T-cell (primary cell): ENCODE results near the gene EFCC1. TPM values are rescaled to one million over a fixed set of nuclear protein-coding genes. Genes with fewer than 3 reads are reported as not detected.
A peak's percentile ranks its signal among the peaks of the same experiment; 100 is the strongest.

Experiments
- ATAC-seq, 4 experiments: fragments of 200-7000 bp in 3 of 4; fragments of 150-1000 bp in 1 of 4; cut with Tn5 transposase; replicated peaks in 1 of 4; 1 replicate in 3 of 4; 2 replicates in 1 of 4; pipeline ENCODE4 v1.10.0; 2021; ENCODE audit warnings: moderate library complexity in 3 of 4, mild to moderate bottlenecking in 2 of 4, moderate number of reproducible peaks in 1 of 4
- CTCF ChIA-PET, 2 donors: fragments of 300-600 bp; sonication (Branson Sonifier 250); formaldehyde crosslinking; loops; one replicate each; lab custom pipeline; 2022; ENCODE audit warnings: antibody characterized with exemption in 2 of 2; lab: Charles Lee
- POLR2A ChIA-PET, 2 donors: fragments of 300-600 bp; sonication (Branson Sonifier 250); formaldehyde crosslinking; loops; one replicate each; lab custom pipeline; 2022; ENCODE audit warnings: antibody characterized with exemption in 2 of 2; lab: Charles Lee
- DNase-seq, 35 experiments: peaks; one replicate each; pipeline versions ENCODE4 v3.0.0 to v3.0.0-alpha.2; 2013 to 2023
- H3K27ac ChIP-seq: one replicate; pipeline ENCODE4 v1.5.1; 2013; ENCODE audit warnings: low read length
- H3K27me3 ChIP-seq, 2 experiments: replicated peaks in 1 of 2; 1 replicate in 1 of 2; 2 replicates in 1 of 2; pipeline versions ENCODE4 v1.6.1 to v1.7.0; 2013; ENCODE audit warnings: low read length in 1 of 2, mixed read lengths in 1 of 2; ENCODE audit not compliant: control insufficient read depth in 2 of 2, insufficient read depth in 2 of 2; ENCODE audit errors: extremely low read depth in 1 of 2
- H3K36me3 ChIP-seq, 2 donors: 1 replicate in 1 of 2; 2 replicates in 1 of 2; pipeline versions ENCODE4 v1.6.1 to v1.7.0; 2013; ENCODE audit warnings: low read length in 1 of 2; ENCODE audit not compliant: control insufficient read depth in 2 of 2, insufficient read depth in 1 of 2; ENCODE audit errors: extremely low read depth in 1 of 2
- H3K4me1 ChIP-seq, 2 experiments: 1 replicate in 1 of 2; 2 replicates in 1 of 2; pipeline versions ENCODE4 v1.6.1 to v1.7.0; 2013; ENCODE audit warnings: low read length in 2 of 2, mixed read lengths in 1 of 2; ENCODE audit not compliant: insufficient read depth in 2 of 2, control insufficient read depth in 1 of 2; ENCODE audit errors: extremely low read depth in 1 of 2
- H3K4me3 ChIP-seq, 2 donors: 1 replicate in 1 of 2; 2 replicates in 1 of 2; pipeline versions ENCODE4 v1.5.1 to v1.7.0; 2013; ENCODE audit warnings: mild to moderate bottlenecking in 2 of 2, low read length in 1 of 2, moderate library complexity in 1 of 2; ENCODE audit not compliant: control insufficient read depth in 1 of 2; ENCODE audit errors: extremely low read depth in 1 of 2
- H3K9me3 ChIP-seq: 2 replicates; pipeline ENCODE4 v1.7.0; 2013
- H3K27ac Mint-ChIP-seq, 2 donors: one replicate each; pipeline ENCODE4 v1.8.0; 2020 to 2021; ENCODE audit warnings: mild to moderate bottlenecking in 2 of 2, mixed read lengths in 2 of 2
- H3K27me3 Mint-ChIP-seq, 2 donors: one replicate each; pipeline ENCODE4 v1.8.0; 2021 to 2022; ENCODE audit warnings: mixed read lengths in 2 of 2
- H3K36me3 Mint-ChIP-seq: one replicate; pipeline ENCODE4 v1.8.0; 2021; ENCODE audit warnings: mixed read lengths
- H3K4me1 Mint-ChIP-seq, 3 donors: one replicate each; pipeline ENCODE4 v1.8.0; 2020 to 2022; ENCODE audit warnings: mixed read lengths in 3 of 3, mild to moderate bottlenecking in 1 of 3
- H3K4me3 Mint-ChIP-seq, 3 donors: one replicate each; pipeline ENCODE4 v1.8.0; 2020 to 2022; ENCODE audit warnings: mild to moderate bottlenecking in 3 of 3, mixed read lengths in 3 of 3, moderate library complexity in 3 of 3
- H3K9me3 Mint-ChIP-seq, 3 donors: one replicate each; pipeline ENCODE4 v1.8.0; 2020 to 2022; ENCODE audit warnings: mixed read lengths in 3 of 3
- WGBS: methylation state at CpG from one replicate; pipeline ENCODE4 v1.1.5; 2013; ENCODE audit warnings: missing lambda C conversion rate; ENCODE audit not compliant: insufficient coverage; 5-methylcytosine and 5-hydroxymethylcytosine counted together
- total RNA-seq, 35 experiments: library from RNA in 6 of 35; stranded (reverse) in 6 of 35; fragments of 120-200 nt in 1 of 35; gene quantifications; one replicate each; pipeline versions ENCODE4 v1.2.1 to v1.2.4 and lab custom pipeline; 2013 to 2026

The EFCC1 gene
- total RNA-seq, 5 donors from 2014 or later (not counting 1 experiment from before 2014, with no cell fraction given), result 0.20 to 0.43 (median 0.30) TPM

DNA sequence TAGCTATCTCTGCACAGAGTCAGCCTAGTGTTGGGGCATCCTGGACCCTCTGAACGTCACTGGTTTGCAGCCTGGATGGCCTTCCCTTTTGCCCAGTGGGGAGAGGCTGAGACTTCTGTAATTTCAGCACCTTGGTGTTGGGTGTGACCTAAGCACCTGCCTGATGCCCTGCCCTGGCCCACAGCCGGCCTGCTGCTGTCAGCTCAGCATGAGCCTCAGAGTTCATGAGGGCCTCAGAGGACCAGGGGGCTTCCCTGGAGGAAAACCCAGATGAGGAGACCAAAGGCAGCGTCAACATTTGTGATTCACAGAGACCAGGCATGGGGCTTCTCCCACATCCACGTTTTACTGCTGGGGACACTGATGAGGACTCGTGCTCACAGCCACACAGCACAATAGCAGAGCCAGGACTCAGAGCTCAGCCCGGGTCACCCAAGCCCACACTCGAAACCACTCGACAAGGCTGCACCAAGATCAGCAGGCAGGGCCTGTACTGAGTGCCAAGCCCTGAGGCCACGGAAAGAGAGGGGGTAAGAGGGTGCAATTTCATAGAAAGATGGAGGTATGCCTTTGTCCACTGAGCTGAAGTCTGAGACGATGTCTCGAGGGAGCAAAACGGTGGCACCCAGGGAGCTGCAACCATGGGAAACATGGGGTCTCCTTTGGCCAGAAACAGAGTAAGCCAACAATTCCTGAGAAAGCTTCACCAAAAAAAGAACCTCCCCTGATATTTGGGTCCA lies 49.6 kb downstream of the EFCC1 start:
- no peak overlapping the region for H3K27ac ChIP-seq
- ChIA-PET POLR2A (no interaction called here), CTCF (interaction anchor here (0.6 to 4.4 kb wide), 9 partner anchors 14 to 195 kb away, joined by 3 to 38 read pairs (median 6); partner anchors contain the start of gene CFAP92 (in 1 of the 2))
- Mint-ChIP-seq H3K27ac (no peak overlapping the region), H3K4me3 (no peak overlapping the region), H3K27me3 (no peaks in the 10 kb centered on the region), H3K9me3 (peaks cover 5 to 6% (median 5%) of the 10 kb centered on the region in 3 donors), H3K4me1 (peaks cover 5 to 12% (median 7%) of the 10 kb centered on the region in 3 donors), H3K36me3 (no peaks in the 10 kb centered on the region)
- H3K36me3 ChIP-seq, result no peaks in the 10 kb centered on the region
- no peak overlapping the region for H3K4me3 ChIP-seq
- DNase-seq, result no peak
- peaks cover 3% of the 10 kb centered on the region for H3K9me3 ChIP-seq
- H3K4me1 ChIP-seq, result peaks cover 0 to 9% of the 10 kb centered on the region in 2 experiments
- 89% methylated on average over 12 of the region's 12 CpGs for WGBS
- no peak for ATAC-seq
- peaks cover 0 to 16% of the 10 kb centered on the region in 2 experiments for H3K27me3 ChIP-seq

DNA sequence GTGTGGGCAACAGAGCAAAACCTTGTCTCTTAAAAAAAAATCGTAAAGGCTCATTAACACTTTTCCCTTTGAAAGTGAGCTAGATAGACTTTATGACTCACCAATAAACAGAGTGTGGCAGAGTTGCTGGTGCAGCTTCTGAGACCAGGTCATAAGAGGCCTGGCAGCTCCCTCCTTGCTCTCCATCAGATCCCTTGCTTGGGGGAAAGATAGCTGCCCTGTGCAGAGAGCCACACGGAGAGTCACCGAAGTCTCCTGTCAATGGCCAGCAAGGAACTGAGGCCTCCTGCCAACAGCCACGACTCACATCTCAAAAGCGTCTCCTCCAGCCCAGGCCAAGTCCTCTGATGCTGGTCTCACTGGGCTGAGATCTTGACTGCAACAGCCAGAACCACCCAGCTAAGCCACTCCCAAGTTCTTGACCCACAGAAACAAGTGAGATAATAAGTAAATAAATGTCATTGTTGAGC lies 50.8 kb downstream of the EFCC1 start:
- Histone ChIP-seq H3K36me3 (no peaks in the 10 kb centered on the region), H3K27ac (no peak overlapping the region), H3K27me3 (peaks cover 0 to 8% of the 10 kb centered on the region in 2 experiments), H3K4me3 (no peak overlapping the region), H3K4me1 (peaks cover 0 to 5% of the 10 kb centered on the region in 2 experiments), H3K9me3 (peaks cover 3% of the 10 kb centered on the region)
- Mint-ChIP-seq H3K27me3 (no peaks in the 10 kb centered on the region), H3K36me3 (no peaks in the 10 kb centered on the region), H3K27ac (peak overlapping the region in 1 of 2 donors; percentile 52), H3K4me1 (peaks cover 5 to 11% (median 7%) of the 10 kb centered on the region in 3 donors), H3K9me3 (peaks cover 5 to 6% (median 5%) of the 10 kb centered on the region in 3 donors), H3K4me3 (no peak overlapping the region)
- ATAC-seq, result no peak
- 76% methylated on average over 4 of the region's 5 CpGs for WGBS
- DNase-seq, result no peak
- POLR2A ChIA-PET, result interaction anchor here in 1 of 2 donors (0.5 to 0.6 kb wide), 2 partner anchors 8 to 643 kb away, joined by 3 read pairs; no protein-coding TSS in a partner anchor
- CTCF ChIA-PET, result interaction anchor here (0.6 to 4.4 kb wide), 15 partner anchors 9 to 225 kb away, joined by 3 to 38 read pairs (median 6); no protein-coding TSS in a partner anchor

DNA sequence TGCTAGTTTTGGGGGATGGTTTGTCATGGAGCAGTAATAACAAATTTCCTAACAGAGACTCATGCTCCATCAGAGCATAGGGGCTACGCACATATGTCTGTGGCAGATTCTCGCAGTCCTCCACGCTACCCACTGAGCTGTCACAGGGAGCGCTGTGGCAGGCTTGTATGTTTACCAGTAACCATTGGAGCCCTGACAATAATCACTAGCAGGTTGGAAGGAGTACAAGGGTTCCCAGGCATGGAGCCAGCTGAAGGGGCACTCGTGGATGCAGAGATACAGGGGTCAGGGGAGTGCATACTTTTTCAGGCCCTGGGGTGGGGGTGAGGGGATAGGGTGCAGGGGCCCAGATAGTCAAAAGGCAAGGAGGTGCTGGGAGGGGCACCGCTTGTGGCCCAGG lies 51.6 kb downstream of the EFCC1 start:
- no peak overlapping the region for H3K27ac Mint-ChIP-seq
- DNase-seq, result no peak
- peaks cover 5 to 6% (median 5%) of the 10 kb centered on the region in 3 donors for H3K9me3 Mint-ChIP-seq
- Histone ChIP-seq H3K36me3 (no peaks in the 10 kb centered on the region), H3K4me3 (no peak overlapping the region), H3K27me3 (peaks cover 0 to 3% of the 10 kb centered on the region in 2 experiments), H3K4me1 (peaks cover 0 to 5% of the 10 kb centered on the region in 2 experiments), H3K9me3 (peaks cover 3% of the 10 kb centered on the region), H3K27ac (no peak overlapping the region)
- no peaks in the 10 kb centered on the region for H3K36me3 Mint-ChIP-seq
- no peaks in the 10 kb centered on the region for H3K27me3 Mint-ChIP-seq
- WGBS, result 100% methylated on average over 4 of the region's 6 CpGs
- peak overlapping the region in 1 of 3 donors; percentile 47 for H3K4me3 Mint-ChIP-seq
- ATAC-seq, result no peak
- CTCF ChIA-PET, result interaction anchor here (0.6 to 4.4 kb wide), 18 partner anchors 10 to 197 kb away, joined by 3 to 38 read pairs (median 5); partner anchors contain the start of genes CFAP92 (in 1 of the 2) and COPG1 (in 1 of the 2)
- peaks cover 5 to 12% (median 11%) of the 10 kb centered on the region in 3 donors for H3K4me1 Mint-ChIP-seq
- POLR2A ChIA-PET, result interaction anchor here in 1 of 2 donors (0.5 kb wide), 1 partner anchor 9 kb away, joined by 3 read pairs; no protein-coding TSS in a partner anchor

DNA sequence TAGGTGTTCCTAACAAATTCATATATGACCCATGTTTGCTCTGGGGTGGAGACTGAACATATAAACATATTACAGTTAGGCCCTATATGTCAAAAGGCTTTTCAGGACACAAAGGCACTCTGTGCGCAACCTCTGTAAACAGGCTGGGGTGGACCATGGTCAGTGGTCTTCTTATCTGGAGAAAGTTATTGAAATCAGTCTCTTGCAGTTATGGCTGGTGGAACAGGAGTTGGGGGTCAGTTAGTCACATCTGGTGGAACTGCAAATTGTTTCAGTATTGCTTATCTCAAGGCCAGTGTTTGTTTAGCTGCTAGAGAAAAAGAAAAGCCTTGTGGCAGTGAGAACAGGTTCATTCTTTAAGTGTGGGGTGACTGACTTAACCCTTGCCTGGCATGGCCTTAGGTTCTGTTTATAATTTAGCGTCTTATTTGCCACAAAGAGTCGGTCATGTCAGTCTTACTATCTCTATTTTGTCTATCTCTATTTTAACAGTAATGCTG lies 53.6 kb downstream of the EFCC1 start:
- Histone ChIP-seq H3K4me1 (peaks cover 0 to 10% of the 10 kb centered on the region in 2 experiments), H3K36me3 (no peaks in the 10 kb centered on the region), H3K9me3 (no peaks in the 10 kb centered on the region), H3K27me3 (peaks cover 0 to 3% of the 10 kb centered on the region in 2 experiments), H3K27ac (no peak overlapping the region), H3K4me3 (no peak overlapping the region)
- Mint-ChIP-seq H3K36me3 (no peaks in the 10 kb centered on the region), H3K4me1 (peaks cover 5 to 21% (median 14%) of the 10 kb centered on the region in 3 donors), H3K27ac (no peak overlapping the region), H3K4me3 (no peak overlapping the region), H3K27me3 (no peaks in the 10 kb centered on the region), H3K9me3 (no peaks in the 10 kb centered on the region)
- CTCF ChIA-PET, result interaction anchor here (0.6 to 4.1 kb wide), 8 partner anchors 13 to 207 kb away, joined by 3 to 38 read pairs (median 5); no protein-coding TSS in a partner anchor
- DNase-seq (no peak), ATAC-seq (no peak)
- POLR2A ChIA-PET, result no interaction called here
- 83% methylated on average over 1 of the region's 3 CpGs for WGBS

DNA sequence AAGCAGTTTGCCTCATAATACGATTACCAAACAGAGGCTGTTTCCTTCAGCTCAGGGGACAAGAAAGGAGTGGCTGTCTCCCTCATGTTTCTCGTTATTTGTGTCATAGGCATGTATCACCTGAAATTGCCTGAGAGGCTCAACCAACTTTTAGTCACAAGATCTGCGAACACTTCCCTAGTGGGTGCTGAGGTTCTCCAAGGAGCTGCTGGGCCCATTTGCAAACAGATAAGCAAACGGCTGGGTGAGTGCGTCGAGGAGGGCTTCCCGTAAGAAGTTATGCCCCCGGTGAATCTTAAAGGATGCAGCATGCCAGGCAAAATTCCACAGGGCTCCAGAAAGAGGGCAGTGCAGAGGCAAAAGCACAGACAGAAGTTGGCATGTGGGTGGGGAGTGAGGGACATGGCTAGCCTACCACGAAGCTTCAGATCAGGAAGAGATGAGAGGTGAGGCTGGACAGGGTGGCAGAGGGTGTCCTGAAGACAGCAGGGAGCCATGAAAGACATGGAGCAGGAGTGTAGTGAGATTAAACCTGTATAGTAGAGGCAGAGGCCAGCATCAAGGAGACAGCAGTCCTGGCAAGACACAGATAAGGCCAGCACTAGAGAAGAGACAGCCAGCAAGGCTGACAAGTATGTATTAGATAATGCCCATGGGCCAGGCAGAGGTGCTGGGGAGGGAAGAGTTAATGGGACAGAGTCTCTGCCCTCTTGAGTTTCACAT lies 55.5 kb downstream of the EFCC1 start:
- no peak overlapping the region for H3K4me3 Mint-ChIP-seq
- Histone ChIP-seq H3K4me1 (peaks cover 0 to 10% of the 10 kb centered on the region in 2 experiments), H3K9me3 (no peaks in the 10 kb centered on the region), H3K27me3 (peaks cover 0 to 11% of the 10 kb centered on the region in 2 experiments), H3K27ac (no peak overlapping the region), H3K4me3 (no peak overlapping the region), H3K36me3 (no peaks in the 10 kb centered on the region)
- H3K27ac Mint-ChIP-seq, result no peak overlapping the region
- H3K4me1 Mint-ChIP-seq, result peaks cover 5 to 21% (median 14%) of the 10 kb centered on the region in 3 donors
- DNase-seq (no peak), ATAC-seq (no peak)
- ChIA-PET POLR2A (interaction anchor here in 1 of 2 donors (0.5 kb wide), 1 partner anchor 65 kb away, joined by 3 read pairs; the partner anchor contains the start of gene RAB43), CTCF (interaction anchor here in 1 of 2 donors (1.5 kb wide), 1 partner anchor 12 kb away, joined by 4 read pairs; no protein-coding TSS in a partner anchor)
- no peaks in the 10 kb centered on the region for H3K36me3 Mint-ChIP-seq
- 83% methylated on average over 8 of the region's 9 CpGs for WGBS
- no peaks in the 10 kb centered on the region for H3K27me3 Mint-ChIP-seq
- no peaks in the 10 kb centered on the region for H3K9me3 Mint-ChIP-seq
